HepG2 (cell line): Measurements from ENCODE around the gene NCLN. TPM values are rescaled to one million over a fixed set of nuclear protein-coding genes. Genes with fewer than 3 reads are reported as not detected.
"Not testable (repeated sequence)": the region's sequence is repeated elsewhere in the genome, so short reads cannot be mapped to it uniquely, and the experiment has no call there.

ENCODE experiments used
- ATAC-seq: fragments of 200-7000 bp; cut with Tn5 transposase; 3 replicates; pipeline ENCODE4 v1.9.1; 2020; ENCODE audit warnings: mild to moderate bottlenecking, moderate library complexity
- BruUV-seq: library from RNA; stranded (reverse); fragments of 400-500 nt; replicated peaks from 2 replicates; lab custom pipeline; 2021; lab: Mats Ljungman, UMichigan
- CTCF ChIA-PET: fragments of 300-600 bp; formaldehyde crosslinking; extraction: SDS; loops from one replicate; lab custom pipeline; 2021; ENCODE audit warnings: low total read pairs, inconsistent platforms, low intra/inter-chr PET ratio; lab: Yijun Ruan, JAX
- POLR2A ChIA-PET: fragments of 350-600 bp; sonication (Branson Sonifier 250); formaldehyde crosslinking; loops from one replicate; lab custom pipeline; 2020; ENCODE audit warnings: antibody characterized with exemption, inconsistent platforms; lab: Yijun Ruan, JAX
- DNase-seq: peaks from one replicate; pipeline ENCODE4 v3.0.0-alpha.2; 2015; ENCODE audit warnings: low spot score
- FAIRE-seq: peaks from 3 replicates; lab custom pipeline; 2011; peaks lifted over from hg19 to GRCh38; lab: Jason Lieb, UNC
- H2AFZ ChIP-seq: one replicate; pipeline ENCODE4 v1.6.1; 2011; ENCODE audit warnings: low read length, inconsistent platforms
- H3K27ac ChIP-seq: fragments of 300-600 bp; 3 replicates; pipeline ENCODE4 v1.8.0; 2011; ENCODE audit warnings: mixed run types, mild to moderate bottlenecking, mixed read lengths, low read length, inconsistent platforms; ENCODE audit not compliant: insufficient read depth; ENCODE audit errors: extremely low read length
- H3K27me3 ChIP-seq, 2 experiments: fragments of 200-600 bp in 1 of 2; 2 replicates in 1 of 2; 3 replicates in 1 of 2; pipeline versions ENCODE4 v1.6.0 to v1.8.0; 2011; ENCODE audit warnings: low read length in 2 of 2, mild to moderate bottlenecking in 2 of 2, moderate library complexity in 2 of 2, inconsistent platforms in 1 of 2; ENCODE audit not compliant: insufficient read depth in 2 of 2, control insufficient read depth in 1 of 2
- H3K36me3 ChIP-seq, 2 experiments: fragments of 200-600 bp in 1 of 2; replicated peaks in 1 of 2; 2 replicates in 1 of 2; 3 replicates in 1 of 2; pipeline versions ENCODE4 v1.5.1 to v1.8.0; 2011; ENCODE audit warnings: low read length in 2 of 2, inconsistent platforms in 1 of 2; ENCODE audit not compliant: insufficient read depth in 2 of 2, control insufficient read depth in 1 of 2
- H3K4me1 ChIP-seq: 2 replicates; pipeline ENCODE4 v1.5.1; 2012; ENCODE audit warnings: low read length, inconsistent platforms; ENCODE audit not compliant: insufficient read depth
- H3K4me2 ChIP-seq: 2 replicates; pipeline ENCODE4 v1.6.0; 2011; ENCODE audit warnings: low read depth, low read length, inconsistent platforms
- H3K4me3 ChIP-seq, 3 experiments: fragments of 200-600 bp in 1 of 3; sonication (generic), shearing (Covaris generic) in 1 of 3; replicated peaks in 1 of 3; 2 replicates each; pipeline ENCODE4 v1.5.1; 2011 to 2016; ENCODE audit warnings: low read length in 3 of 3, inconsistent platforms in 2 of 3, low read depth in 2 of 3, mild to moderate bottlenecking in 2 of 3, control low read depth in 1 of 3, mixed read lengths in 1 of 3; ENCODE audit not compliant: insufficient read depth in 1 of 3
- H3K79me2 ChIP-seq: one replicate; pipeline ENCODE4 v1.6.1; 2011; ENCODE audit warnings: low read length, inconsistent platforms; ENCODE audit not compliant: insufficient read depth
- H3K9ac ChIP-seq: 2 replicates; pipeline ENCODE4 v1.6.0; 2011; ENCODE audit warnings: mild to moderate bottlenecking, low read depth, low read length, inconsistent platforms; ENCODE audit not compliant: insufficient read depth
- H3K9me3 ChIP-seq: 2 replicates; pipeline ENCODE4 v1.5.1; 2012; ENCODE audit warnings: mild to moderate bottlenecking, low read length
- H4K20me1 ChIP-seq: 2 replicates; pipeline ENCODE4 v1.6.0; 2011; ENCODE audit warnings: inconsistent platforms, mild to moderate bottlenecking, low read length, moderate library complexity; ENCODE audit not compliant: insufficient read depth
- ATF5 ChIP-seq: sonication (generic); formaldehyde crosslinking; IDR thresholded peaks from 2 replicates; pipeline ENCODE4 v1.4.0; 2020; ENCODE audit warnings: mild to moderate bottlenecking, low read depth, missing genetic modification reagents
- CREB1 ChIP-seq, 2 experiments: fragments of 450-650 bp in 1 of 2; IDR thresholded peaks; 2 replicates each; pipeline ENCODE4 v1.6.1; 2016 to 2017; ENCODE audit warnings: control low read depth in 1 of 2, mild to moderate bottlenecking in 1 of 2, missing compliant biosample characterization in 1 of 2, missing genetic modification characterization in 1 of 2
- GABPA ChIP-seq, 2 experiments: IDR thresholded peaks; 2 replicates each; pipeline ENCODE4 v1.6.1; 2011 to 2016; ENCODE audit warnings: low read depth in 2 of 2, low read length in 1 of 2, missing biosample characterization in 1 of 2, missing genetic modification characterization in 1 of 2
- HNF4G ChIP-seq, 2 experiments: sonication (generic) in 1 of 2; formaldehyde crosslinking in 1 of 2; IDR thresholded peaks; 2 replicates each; pipeline versions ENCODE4 v1.4.0 to v1.6.1; 2011 to 2020; ENCODE audit warnings: borderline replicate concordance in 2 of 2, low read depth in 2 of 2, mild to moderate bottlenecking in 2 of 2, low read length in 1 of 2, missing genetic modification reagents in 1 of 2, moderate library complexity in 1 of 2
- JUN ChIP-seq: sonication (generic); formaldehyde crosslinking; IDR thresholded peaks from 2 replicates; pipeline ENCODE4 v1.4.0; 2020; ENCODE audit warnings: mild to moderate bottlenecking, missing genetic modification reagents
- KLF11 ChIP-seq: IDR thresholded peaks from 2 replicates; pipeline ENCODE4 v1.6.1; 2016; ENCODE audit warnings: missing compliant biosample characterization
- NONO ChIP-seq, 2 experiments: fragments of 450-650 bp in 1 of 2; sonication (generic) in 1 of 2; formaldehyde crosslinking in 1 of 2; IDR thresholded peaks in 1 of 2; conservative IDR thresholded peaks in 1 of 2; 2 replicates each; pipeline versions ENCODE4 v1.6.1 to v1.8.0; 2017 to 2022; ENCODE audit warnings: mild to moderate bottlenecking in 1 of 2, missing genetic modification reagents in 1 of 2, moderate library complexity in 1 of 2
- POGZ ChIP-seq: sonication (generic); formaldehyde crosslinking; IDR thresholded peaks from 2 replicates; pipeline ENCODE4 v1.4.0; 2020; ENCODE audit warnings: mild to moderate bottlenecking, missing genetic modification reagents
- SALL2 ChIP-seq: sonication (generic); formaldehyde crosslinking; IDR thresholded peaks from 2 replicates; pipeline ENCODE4 v1.8.1; 2023; ENCODE audit warnings: mild to moderate bottlenecking, missing genetic modification reagents, inconsistent platforms
- ZBTB43 ChIP-seq: sonication (generic); formaldehyde crosslinking; conservative IDR thresholded peaks from 2 replicates; pipeline ENCODE4 v1.4.0; 2020; ENCODE audit warnings: missing genetic modification reagents
- ZFP36L2 ChIP-seq: sonication (generic); formaldehyde crosslinking; IDR thresholded peaks from 2 replicates; pipeline ENCODE4 v1.4.0; 2020; ENCODE audit warnings: missing genetic modification reagents
- ZNF292 ChIP-seq: sonication (generic); formaldehyde crosslinking; IDR thresholded peaks from 2 replicates; pipeline ENCODE4 v1.8.1; 2022; ENCODE audit warnings: mild to moderate bottlenecking, low read depth, missing genetic modification reagents, borderline replicate concordance
- ZNF567 ChIP-seq: sonication (generic); formaldehyde crosslinking; IDR thresholded peaks from 2 replicates; pipeline ENCODE4 v1.8.1; 2023; ENCODE audit warnings: mild to moderate bottlenecking, missing genetic modification reagents, borderline replicate concordance
- ZNF629 ChIP-seq: sonication (generic); formaldehyde crosslinking; conservative IDR thresholded peaks from 2 replicates; pipeline ENCODE4 v1.5.0; 2020; ENCODE audit warnings: missing genetic modification reagents
- WGBS: methylation state at CpG from one replicate; pipeline ENCODE4 v1.1.6; 2017; ENCODE audit warnings: low lambda C conversion rate; 5-methylcytosine and 5-hydroxymethylcytosine counted together
- in situ Hi-C: cut with HindIII; loops from 2 replicates; pipeline ENCODE4 v1.10.0; 2017; ENCODE audit warnings: low pct_unique_long_range_greater_than_20kb; ENCODE audit not compliant: extremely low pct_ligation_motif_present
- intact Hi-C: fragments of 100-400 bp; cut with micrococcal nuclease; formaldehyde crosslinking; loops from one replicate; pipeline ENCODE4 v1.10.0; 2022; ENCODE audit not compliant: unreplicated experiment
- polyA plus RNA-seq, 8 experiments: library from polyadenylated mRNA; depleted of rRNA in 3 of 8; stranded (reverse) in 7 of 8; unstranded in 1 of 8; fragments of >200 nt; fragmentation: Illumina TruSeq in 4 of 8; extraction: Trizol in 4 of 8; gene quantifications; 2 replicates each; pipeline versions ENCODE4 v1.2.1 to v1.2.3, GENCODE V29; 2011 to 2016; ENCODE audit warnings: low read depth in 4 of 8, missing spikeins in 1 of 8, mixed read lengths in 1 of 8; ENCODE audit not compliant: insufficient read depth in 1 of 8
- total RNA-seq, 5 experiments: library from RNA; depleted of rRNA; stranded (reverse); fragments of >200 nt; fragmentation: Illumina TruSeq; extraction: Trizol; gene quantifications; 2 replicates each; pipeline ENCODE4 v1.2.3, GENCODE V29; 2016; ENCODE audit warnings: low read depth in 1 of 5

The NCLN gene
- total and polyA plus RNA-seq, 2 of the 13 experiments (the other 11 are each of a cell fraction or from before 2014, with no cell fraction given), result 42.6 to 56.0 TPM

- H3K4me2 ChIP-seq, in situ Hi-C loops, POLR2A ChIA-PET, H3K9ac ChIP-seq, H2AFZ ChIP-seq, intact Hi-C loops, H3K36me3 ChIP-seq, H3K79me2 ChIP-seq, H4K20me1 ChIP-seq, H3K4me3 ChIP-seq, ATAC-seq, BruUV-seq, CTCF ChIA-PET, FAIRE-seq, H3K9me3 ChIP-seq, H3K27ac ChIP-seq, DNase-seq: not testable (repeated sequence)
- WGBS, result 18% methylated on average over 3 of the region's 3 CpGs
- peaks cover 11% of the 10 kb centered on the region for H3K4me1 ChIP-seq
- H3K27me3 ChIP-seq, result peaks cover 0 to 20% of the 10 kb centered on the region in 2 experiments; a peak in 2 of 5 replicates
Observed at GRCh38 chr19:3154447-3154846, 31.3 kb upstream of the NCLN start.

- FAIRE-seq, result no peak
- H2AFZ ChIP-seq, result no peak overlapping the region
- WGBS, result 13% methylated on average over 8 of the region's 21 CpGs
- H3K9ac ChIP-seq, result no peak overlapping the region
- H3K4me1 ChIP-seq, result peaks cover 11% of the 10 kb centered on the region
- no peak overlapping the region for H3K4me2 ChIP-seq
- intact Hi-C loops, result no loop called here
- H3K36me3 ChIP-seq, result no peaks in the 10 kb centered on the region
- no peaks in the 10 kb centered on the region for H3K9me3 ChIP-seq
- POLR2A ChIA-PET, result no interaction called here
- no peak; the same call in 2 of the 3 replicates for ATAC-seq
- no peaks in the 10 kb centered on the region for H3K79me2 ChIP-seq
- no peaks in the 10 kb centered on the region for H4K20me1 ChIP-seq
- H3K4me3 ChIP-seq, result no peak overlapping the region
- H3K27me3 ChIP-seq, result peaks cover 0 to 18% of the 10 kb centered on the region in 2 experiments; a peak in 1 of 5 replicates
- CTCF ChIA-PET, result no interaction called here
- no TSS peak for BruUV-seq
- in situ Hi-C loops, result no loop called here
- H3K27ac ChIP-seq, result no peak overlapping the region
- DNase-seq, result peak; percentile 50
- TF ChIP-seq ZNF567 (CRISPR knock-in tag) (no peak), GABPA (IDR thresholded peaks at IDR 0.05; ENCODE audit: low read depth, low read length) (no peak), GABPA (CRISPR knock-in tag; IDR thresholded peaks at IDR 0.05; ENCODE audit: low read depth) (0 out of 2 replicates have a peak, but pooled peaks have one; percentile 13), ZNF292 (CRISPR knock-in tag) (no peak), NONO (IDR thresholded peaks at IDR 0.05) (no peak), NONO (CRISPR knock-in tag; conservative IDR thresholded peaks at IDR 0.05) (no peak), SALL2 (CRISPR knock-in tag) (no peak), ATF5 (CRISPR knock-in tag) (no peak), POGZ (CRISPR knock-in tag) (no peak), HNF4G (IDR thresholded peaks at IDR 0.05; ENCODE audit: borderline replicate concordance, low read depth, low read length) (no peak), HNF4G (CRISPR knock-in tag; IDR thresholded peaks at IDR 0.05; ENCODE audit: borderline replicate concordance, low read depth) (no peak), CREB1 (IDR thresholded peaks at IDR 0.05) (no peak), CREB1 (CRISPR knock-in tag; IDR thresholded peaks at IDR 0.05) (peak; percentile 30; the same call in 1 of the 2 replicates), JUN (CRISPR knock-in tag) (no peak), ZFP36L2 (CRISPR knock-in tag) (no peak), ZBTB43 (CRISPR knock-in tag) (no peak), ZNF629 (CRISPR knock-in tag) (peak; percentile 83), KLF11 (CRISPR knock-in tag) (no peak)
Observed at GRCh38 chr19:3154957-3155736, 30.6 kb upstream of the NCLN start.
